HCT116 (cell line): Measurements from ENCODE around the gene FANCG. TPM values are rescaled to one million over a fixed set of nuclear protein-coding genes. Genes with fewer than 3 reads are reported as not detected.

Experiments
- ATAC-seq: fragments of 200-7000 bp; cut with Tn5 transposase; 2 replicates; pipeline ENCODE4 v1.9.1; 2020; ENCODE audit warnings: mild to moderate bottlenecking, moderate library complexity
- BruUV-seq: library from RNA; stranded (reverse); fragments of 400-500 nt; replicated peaks from 2 replicates; lab custom pipeline; 2021; lab: Mats Ljungman, UMichigan
- CTCF ChIA-PET: fragments of 300-600 bp; sonication (Branson Sonifier 250); formaldehyde crosslinking; loops from one replicate; lab custom pipeline; 2021; ENCODE audit warnings: antibody characterized with exemption; lab: Charles Lee
- POLR2A ChIA-PET: fragments of 300-600, 350-600 bp; sonication (Branson Sonifier 250); formaldehyde crosslinking; loops from one replicate; lab custom pipeline; 2021; ENCODE audit warnings: antibody characterized with exemption; lab: Charles Lee
- RAD21 ChIA-PET, 2 experiments: fragments of 300-600 bp; sonication (Branson Sonifier 250); formaldehyde crosslinking; loops; one replicate each; lab custom pipeline; 2023; ENCODE audit warnings: low total read pairs in 2 of 2; ENCODE audit not compliant: uncharacterized antibody in 2 of 2, unreplicated experiment in 2 of 2, low non-redundant PET in 1 of 2; lab: Charles Lee
- DNase-seq: peaks from one replicate; pipeline ENCODE4 v3.0.0-alpha.2; 2010; ENCODE audit warnings: low read depth, low spot score
- H2AFZ ChIP-seq: fragments of 200-600 bp; shearing (Covaris generic), sonication (generic); 2 replicates; pipeline ENCODE4 v1.6.1; 2017; ENCODE audit warnings: low read depth, mixed run types, mixed read lengths, antibody characterized with exemption, low read length; ENCODE audit not compliant: poor library complexity, severe bottlenecking
- H3K27ac ChIP-seq: 2 replicates; pipeline ENCODE4 v1.5.1; 2012; ENCODE audit warnings: low read depth, low read length
- H3K27me3 ChIP-seq: fragments of 200-600 bp; sonication (generic); 2 replicates; pipeline ENCODE4 v1.6.1; 2016; ENCODE audit warnings: mixed run types, low read length, mixed read lengths; ENCODE audit not compliant: insufficient read depth
- H3K36me3 ChIP-seq, 2 experiments: fragments of 200-500 bp in 1 of 2; fragments of 200-600 bp in 1 of 2; sonication (Bioruptor generic) in 1 of 2; sonication (generic) in 1 of 2; 2 replicates each; pipeline versions ENCODE4 v1.5.1 to v1.6.1; 2014 to 2016; ENCODE audit warnings: low read length in 2 of 2, inconsistent platforms in 1 of 2, mixed read lengths in 1 of 2, mixed run types in 1 of 2; ENCODE audit not compliant: insufficient read depth in 2 of 2, control insufficient read depth in 1 of 2
- H3K4me1 ChIP-seq, 2 experiments: fragments of 200-600 bp in 1 of 2; sonication (generic) in 1 of 2; 2 replicates each; pipeline versions ENCODE4 v1.5.1 to v1.6.1; 2012 to 2017; ENCODE audit warnings: low read length in 2 of 2, inconsistent platforms in 1 of 2, mild to moderate bottlenecking in 1 of 2, mixed read lengths in 1 of 2, mixed run types in 1 of 2, moderate library complexity in 1 of 2; ENCODE audit not compliant: insufficient read depth in 2 of 2, control insufficient read depth in 1 of 2
- H3K4me2 ChIP-seq: fragments of 200-600 bp; sonication (generic); 2 replicates; pipeline ENCODE4 v1.6.1; 2017; ENCODE audit warnings: mixed run types, low read length, mixed read lengths
- H3K4me3 ChIP-seq, 2 experiments: fragments of 200-600 bp in 1 of 2; sonication (generic) in 1 of 2; replicated peaks in 1 of 2; 2 replicates each; pipeline ENCODE4 v1.5.1; 2011 to 2016; ENCODE audit warnings: low read length in 2 of 2, control low read depth in 1 of 2, low read depth in 1 of 2, mild to moderate bottlenecking in 1 of 2, mixed read lengths in 1 of 2, mixed run types in 1 of 2
- H3K79me2 ChIP-seq: fragments of 200-600 bp; sonication (generic); 2 replicates; pipeline ENCODE4 v1.6.1; 2017; ENCODE audit warnings: mild to moderate bottlenecking, mixed run types, low read length, moderate library complexity, mixed read lengths; ENCODE audit not compliant: insufficient read depth
- H3K9ac ChIP-seq: fragments of 200-600 bp; sonication (generic); 2 replicates; pipeline ENCODE4 v1.6.1; 2016; ENCODE audit warnings: low read length, mixed read lengths
- H3K9me2 ChIP-seq: fragments of 200-600 bp; sonication (generic), shearing (Covaris generic); 2 replicates; pipeline ENCODE4 v1.6.1; 2017; ENCODE audit warnings: mixed run types, mild to moderate bottlenecking, moderate library complexity; ENCODE audit not compliant: insufficient read depth
- H3K9me3 ChIP-seq, 2 experiments: fragments of 200-500 bp in 1 of 2; fragments of 200-600 bp in 1 of 2; sonication (Bioruptor generic) in 1 of 2; sonication (generic) in 1 of 2; 2 replicates each; pipeline ENCODE4 v1.6.1; 2014 to 2017; ENCODE audit warnings: low read length in 2 of 2, mixed read lengths in 2 of 2, inconsistent platforms in 1 of 2, low read depth in 1 of 2, mild to moderate bottlenecking in 1 of 2, mixed run types in 1 of 2, moderate library complexity in 1 of 2; ENCODE audit not compliant: control insufficient read depth in 1 of 2, insufficient read depth in 1 of 2
- H4K20me1 ChIP-seq: fragments of 200-600 bp; sonication (generic), shearing (Covaris generic); 2 replicates; pipeline ENCODE4 v1.6.1; 2017; ENCODE audit warnings: mixed run types, mild to moderate bottlenecking, moderate library complexity; ENCODE audit not compliant: insufficient read depth
- CEBPB ChIP-seq: IDR thresholded peaks from 2 replicates; pipeline ENCODE4 v1.6.1; 2012; ENCODE audit warnings: low read depth
- ELF1 ChIP-seq: IDR thresholded peaks from 2 replicates; pipeline ENCODE4 v1.6.1; 2012; ENCODE audit warnings: low read depth, borderline replicate concordance
- EZH2 ChIP-seq: fragments of 200-600 bp; sonication (generic); IDR thresholded peaks from 2 replicates; pipeline ENCODE4 v1.6.1; 2017; ENCODE audit warnings: antibody characterized with exemption, mixed run types
- FOSL1 ChIP-seq: IDR thresholded peaks from 2 replicates; pipeline ENCODE4 v1.6.1; 2012; ENCODE audit warnings: low read depth
- JUND ChIP-seq: IDR thresholded peaks from 2 replicates; pipeline ENCODE4 v1.6.1; 2012
- POLR2A ChIP-seq: IDR thresholded peaks from 2 replicates; pipeline ENCODE4 v1.7.0; 2011; ENCODE audit warnings: borderline replicate concordance; ENCODE audit not compliant: insufficient read depth, insufficient read length; ENCODE audit errors: extremely low read depth
- POLR2AphosphoS5 ChIP-seq: IDR thresholded peaks from 2 replicates; pipeline ENCODE4 v1.6.1; 2011; ENCODE audit warnings: mild to moderate bottlenecking, low read depth, low read length, moderate library complexity
- RAD21 ChIP-seq: IDR thresholded peaks from 2 replicates; pipeline ENCODE4 v1.6.1; 2012; ENCODE audit warnings: low read depth, mild to moderate bottlenecking
- REST ChIP-seq: IDR thresholded peaks from 2 replicates; pipeline ENCODE4 v1.6.1; 2012; ENCODE audit warnings: low read depth
- SIN3A ChIP-seq: IDR thresholded peaks from 2 replicates; pipeline ENCODE4 v1.6.1; 2012; ENCODE audit warnings: low read depth
- SP1 ChIP-seq: IDR thresholded peaks from 2 replicates; pipeline ENCODE4 v1.6.1; 2012; ENCODE audit warnings: low read depth
- SRF ChIP-seq: IDR thresholded peaks from 2 replicates; pipeline ENCODE4 v1.6.1; 2012; ENCODE audit warnings: low read depth
- YY1 ChIP-seq: IDR thresholded peaks from 2 replicates; pipeline ENCODE4 v1.6.1; 2011; ENCODE audit warnings: low read length, low read depth, moderate library complexity, mild to moderate bottlenecking; ENCODE audit not compliant: insufficient replicate concordance; ENCODE audit errors: extremely low read depth
- ZFX ChIP-seq: fragments of 450-650 bp; IDR thresholded peaks from 2 replicates; pipeline ENCODE4 v1.6.1; 2017
- ZNF274 ChIP-seq: fragments of 200-500 bp; sonication (Bioruptor generic); IDR thresholded peaks from 2 replicates; pipeline ENCODE4 v1.6.1; 2014; ENCODE audit warnings: mild to moderate bottlenecking, low read depth, low read length, inconsistent platforms
- intact Hi-C: fragments of 100-400 bp; cut with micrococcal nuclease; formaldehyde crosslinking; loops from 2 replicates; pipeline ENCODE4 v1.10.0; 2022
- total RNA-seq: library from RNA; stranded (reverse); gene quantifications from one replicate; pipeline ENCODE4 v1.2.1, GENCODE V29; 2021; ENCODE audit not compliant: unreplicated experiment
- TF ChIP-seq, protein P1 (sequence below): IDR thresholded peaks from 2 replicates; pipeline ENCODE4 v1.6.1; 2012

Gene FANCG
- total RNA-seq, 1 experiment from 2014 or later, result 82.3 TPM

DNA sequence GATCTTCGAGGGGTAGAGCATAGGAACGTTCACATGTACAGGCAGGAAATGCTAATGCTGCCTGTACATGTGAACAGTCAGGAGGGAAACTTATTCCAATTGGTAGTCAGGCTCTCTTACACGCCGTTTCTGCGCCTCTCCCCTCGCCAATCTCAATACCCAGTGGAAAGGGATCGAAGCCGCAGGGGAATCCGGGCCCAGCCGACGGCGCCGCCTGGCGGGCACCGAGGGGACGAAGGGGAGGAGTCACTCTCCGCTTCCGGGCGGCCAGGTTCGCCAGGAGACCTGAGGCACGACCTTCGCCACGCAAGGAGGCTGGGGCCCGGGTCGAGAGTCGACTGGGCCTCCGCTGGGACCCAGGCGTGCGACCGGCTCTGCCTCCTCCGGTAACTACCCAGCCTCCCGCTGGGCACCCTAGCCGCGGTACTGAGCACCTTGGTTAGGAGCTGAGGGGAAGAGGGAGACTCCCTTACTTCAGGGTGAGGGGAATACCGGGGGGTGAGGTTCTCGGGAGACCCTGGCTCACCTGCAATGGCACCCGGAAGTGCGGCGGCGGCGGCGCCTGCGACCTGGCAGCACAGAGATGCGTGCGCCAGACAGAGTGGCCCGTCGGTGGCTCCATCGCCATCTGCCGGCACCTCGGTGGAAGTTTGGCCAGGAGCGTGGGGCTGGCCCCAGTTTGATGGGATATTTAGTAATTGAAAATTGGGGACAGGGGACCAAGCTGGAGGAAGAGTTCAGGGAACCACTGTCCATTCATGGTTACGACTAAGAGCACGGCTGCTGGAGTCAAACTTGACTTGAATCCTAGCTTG, 16.5 kb upstream of the FANCG start, which contains the start of gene PIGO (continued):
- TF ChIP-seq, protein P1, sequence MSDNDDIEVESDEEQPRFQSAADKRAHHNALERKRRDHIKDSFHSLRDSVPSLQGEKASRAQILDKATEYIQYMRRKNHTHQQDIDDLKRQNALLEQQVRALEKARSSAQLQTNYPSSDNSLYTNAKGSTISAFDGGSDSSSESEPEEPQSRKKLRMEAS, result no peak
- TF ChIP-seq RAD21 (no peak), POLR2A (no peak), CEBPB (no peak), ZNF274 (no peak), JUND (no peak), SIN3A (no peak)

- Histone ChIP-seq H3K27me3 (no peaks in the 10 kb centered on the region), H3K9me3 (no peaks in the 10 kb centered on the region), H3K79me2 (peaks cover 7% of the 10 kb centered on the region), H3K4me2 (no peak overlapping the region), H3K4me3 (no peak overlapping the region), H3K9ac (no peak overlapping the region), H3K36me3 (peaks cover 7 to 17% of the 10 kb centered on the region in 2 experiments; a peak in 3 of 4 replicates), H2AFZ (no peak overlapping the region), H4K20me1 (no peaks in the 10 kb centered on the region)
- POLR2A ChIA-PET, result interaction anchor here (1.3 kb wide), 1 partner anchor 10 kb away, joined by 3 read pairs; no protein-coding TSS in a partner anchor
- intact Hi-C loops, result no loop called here
- BruUV-seq, result no TSS peak
- ATAC-seq (no peak), DNase-seq (no peak)
- CTCF ChIA-PET, result interaction anchor here (1.0 kb wide), 1 partner anchor 11 kb away, joined by 3 read pairs; the partner anchor contains the start of gene STOML2
- RAD21 ChIA-PET, result no interaction called here
- no peak for TF ChIP-seq JUND
- TF ChIP-seq, all 23 proteins: peak for 0
- Histone ChIP-seq H3K4me1 (peaks cover 5 to 12% of the 10 kb centered on the region in 2 experiments; a peak in 3 of 4 replicates), H3K27ac (no peak overlapping the region), H3K9me2 (no peaks in the 10 kb centered on the region)
Observed at GRCh38 chr9:35091536-35091935, 11.8 kb upstream of the FANCG start.

- Histone ChIP-seq H3K4me1 (no peaks in the 10 kb centered on the region), H3K9me3 (no peaks in the 10 kb centered on the region), H4K20me1 (no peaks in the 10 kb centered on the region), H3K27me3 (no peaks in the 10 kb centered on the region), H3K4me3 (no peak overlapping the region), H3K79me2 (no peaks in the 10 kb centered on the region), H3K9ac (no peak overlapping the region), H3K4me2 (no peak overlapping the region), H3K27ac (no peak overlapping the region), H3K36me3 (peaks cover 7 to 17% of the 10 kb centered on the region in 2 experiments; a peak in 3 of 4 replicates), H2AFZ (no peak overlapping the region), H3K9me2 (no peaks in the 10 kb centered on the region)
- ChIA-PET CTCF (no interaction called here), RAD21 (no interaction called here), POLR2A (no interaction called here)
- DNase-seq (no peak), ATAC-seq (no peak)
- intact Hi-C loops, result no loop called here
- no TSS peak for BruUV-seq
- TF ChIP-seq, protein P1, result no peak
- TF ChIP-seq ZFX, result no peak
- no peak for TF ChIP-seq YY1
- TF ChIP-seq FOSL1, result no peak
- no peak for TF ChIP-seq POLR2AphosphoS5
- TF ChIP-seq REST, result no peak
- no peak for TF ChIP-seq JUND
- TF ChIP-seq SRF, result no peak
- no peak for TF ChIP-seq EZH2
- TF ChIP-seq ELF1, result no peak
- no peak for TF ChIP-seq SP1
Observed at GRCh38 chr9:35089434-35089833, 9.7 kb upstream of the FANCG start.
